Left lung (tissue), 10 donors: Measurements from ENCODE around the gene CTNNA1. TPM values are rescaled to one million over a fixed set of nuclear protein-coding genes. Genes with fewer than 3 reads are reported as not detected.

Experiments
- ATAC-seq: fragments of 200-7000 bp; cut with Tn5 transposase; one replicate; pipeline ENCODE4 v1.9.1; 2020; ENCODE audit warnings: moderate library complexity
- DNase-seq, 4 donors: peaks; one replicate each; pipeline ENCODE4 v3.0.0-alpha.2; 2013 to 2020
- H3K27ac ChIP-seq, 2 donors: fragments of 200-600 bp; sonication (generic) in 1 of 2; one replicate each; pipeline versions ENCODE4 v1.5.0 to v1.8.0; 2020 to 2021
- H3K27me3 ChIP-seq, 2 donors: fragments of 200-600 bp; sonication (generic) in 1 of 2; one replicate each; pipeline versions ENCODE4 v1.5.0 to v1.8.0; 2020 to 2021
- H3K36me3 ChIP-seq, 2 donors: fragments of 200-600 bp; sonication (generic) in 1 of 2; one replicate each; pipeline versions ENCODE4 v1.5.0 to v1.8.0; 2020 to 2021
- H3K4me1 ChIP-seq, 2 donors: fragments of 200-600 bp; one replicate each; pipeline ENCODE4 v1.8.0; 2021
- H3K4me3 ChIP-seq, 2 donors: fragments of 200-600 bp; sonication (generic) in 1 of 2; one replicate each; pipeline versions ENCODE4 v1.5.0 to v1.8.0; 2020 to 2021; ENCODE audit warnings: mild to moderate bottlenecking in 1 of 2
- H3K9me3 ChIP-seq, 2 donors: fragments of 200-600 bp; sonication (generic) in 1 of 2; one replicate each; pipeline versions ENCODE4 v1.5.0 to v1.8.0; 2020 to 2021
- CTCF ChIP-seq, 2 donors: fragments of 200-600 bp; sonication (generic) in 1 of 2; IDR thresholded peaks; one replicate each; pipeline versions ENCODE4 v1.5.0 to v1.8.0; 2021; ENCODE audit warnings: antibody characterized with exemption in 2 of 2
- intact Hi-C, 2 donors: fragments of 100-400 bp; cut with DNase I; formaldehyde crosslinking; loops; one replicate each; pipeline versions ENCODE4 v1.11.2 to v1.14.2; 2022
- polyA plus RNA-seq, 6 donors: library from polyadenylated mRNA; unstranded; fragments of 120-200 nt; gene quantifications; one replicate each; pipeline ENCODE4 v1.2.1, GENCODE V29; 2013; ENCODE audit not compliant: insufficient read length in 6 of 6
- total RNA-seq, 2 donors: library from RNA; stranded (reverse); fragmentation: NEBNext Ultra II Directional; extraction: Animal tissue kit (Norgen Biotek cat#: 25700); gene quantifications; one replicate each; pipeline ENCODE4 v1.2.1, GENCODE V29; 2021
- donor health status: DM: no; HTN: yes; CAD: no.
- donor health status: DM: no; HTN: no; CAD: no.

The CTNNA1 gene
- total and polyA plus RNA-seq, 8 donors = 309 to 443 (median 366) TPM

- Histone ChIP-seq H3K4me1 (peaks cover 0 to 6% of the 10 kb centered on the region in 2 donors), H3K4me3 (no peak overlapping the region), H3K9me3 (no peaks in the 10 kb centered on the region), H3K27me3 (no peaks in the 10 kb centered on the region), H3K27ac (no peak overlapping the region), H3K36me3 (peaks cover 0 to 75% of the 10 kb centered on the region in 2 donors)
- DNase-seq (no peak), ATAC-seq (peak; percentile 70)
- TF ChIP-seq CTCF (IDR thresholded peaks at IDR 0.05) = no peak
- intact Hi-C loops = no loop called here
Observed at GRCh38 chr5:138926688-138927448, 173.6 kb downstream of the CTNNA1 start.

GRCh38 chr5:138927544-138927943 lies 174.3 kb downstream of the CTNNA1 start:
- intact Hi-C loops = no loop called here
- no peaks in the 10 kb centered on the region for H3K9me3 ChIP-seq
- ATAC-seq = no peak
- no peaks in the 10 kb centered on the region for H3K27me3 ChIP-seq
- peaks cover 0 to 82% of the 10 kb centered on the region in 2 donors for H3K36me3 ChIP-seq
- no peak for TF ChIP-seq CTCF (IDR thresholded peaks at IDR 0.05)
- no peak for DNase-seq
- H3K4me1 ChIP-seq = peaks cover 0 to 6% of the 10 kb centered on the region in 2 donors
- H3K27ac ChIP-seq = no peak overlapping the region
- no peak overlapping the region for H3K4me3 ChIP-seq

DNA sequence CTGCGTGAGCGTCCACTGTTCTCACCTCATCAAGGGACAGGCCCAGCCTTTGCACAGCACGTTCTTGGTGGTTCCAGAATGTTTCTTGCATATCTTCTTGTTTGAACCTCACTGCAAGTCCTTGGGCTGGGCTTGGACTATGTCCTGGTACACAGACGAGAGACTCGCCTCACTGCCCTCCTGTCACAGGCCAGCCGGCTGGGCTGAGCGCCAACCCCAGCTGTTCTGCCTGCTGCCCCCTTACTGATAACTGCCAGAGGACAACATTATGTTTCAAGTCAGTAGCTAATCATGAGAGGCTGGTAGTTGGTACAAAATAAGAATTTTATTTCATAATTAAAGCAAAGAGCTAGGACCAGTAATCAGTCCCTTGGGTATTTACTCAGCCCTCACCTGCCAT lies 174.8 kb downstream of the CTNNA1 start:
- Histone ChIP-seq H3K9me3 (no peaks in the 10 kb centered on the region), H3K27ac (no peak overlapping the region), H3K4me1 (peaks cover 0 to 6% of the 10 kb centered on the region in 2 donors), H3K27me3 (no peaks in the 10 kb centered on the region), H3K4me3 (no peak overlapping the region), H3K36me3 (peaks cover 0 to 87% of the 10 kb centered on the region in 2 donors)
- peak; percentile 15 for ATAC-seq
- intact Hi-C loops = no loop called here
- no peak for TF ChIP-seq CTCF (IDR thresholded peaks at IDR 0.05)
- DNase-seq = peak in 1 of 4 donors; percentile 39

DNA sequence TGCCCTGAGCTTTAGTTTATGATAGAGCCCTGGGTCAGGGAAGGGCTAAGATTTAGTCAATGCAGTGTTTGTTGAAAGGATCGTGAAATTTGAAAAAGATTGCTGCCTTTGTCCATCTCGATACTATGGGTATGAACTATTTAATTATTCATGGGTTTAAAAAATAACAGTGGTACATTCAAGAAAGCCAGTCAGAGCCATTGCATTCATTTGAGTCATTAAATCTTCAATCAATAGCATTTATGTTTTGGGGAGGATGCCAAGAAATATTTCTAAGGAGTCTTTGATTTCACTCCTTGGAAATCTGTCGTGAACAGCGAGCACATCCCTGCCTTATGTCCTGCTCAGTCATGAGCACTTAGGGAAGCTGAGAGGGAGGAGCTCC lies 176.3 kb downstream of the CTNNA1 start:
- ATAC-seq = no peak
- DNase-seq = no peak
- H3K4me3 ChIP-seq = no peak overlapping the region
- H3K27ac ChIP-seq = no peak overlapping the region
- H3K27me3 ChIP-seq = no peaks in the 10 kb centered on the region
- no peaks in the 10 kb centered on the region for H3K9me3 ChIP-seq
- TF ChIP-seq CTCF (IDR thresholded peaks at IDR 0.05) = no peak
- intact Hi-C loops = no loop called here
- peaks cover 0 to 6% of the 10 kb centered on the region in 2 donors for H3K4me1 ChIP-seq
- H3K36me3 ChIP-seq = peaks cover 0 to 98% of the 10 kb centered on the region in 2 donors

DNA sequence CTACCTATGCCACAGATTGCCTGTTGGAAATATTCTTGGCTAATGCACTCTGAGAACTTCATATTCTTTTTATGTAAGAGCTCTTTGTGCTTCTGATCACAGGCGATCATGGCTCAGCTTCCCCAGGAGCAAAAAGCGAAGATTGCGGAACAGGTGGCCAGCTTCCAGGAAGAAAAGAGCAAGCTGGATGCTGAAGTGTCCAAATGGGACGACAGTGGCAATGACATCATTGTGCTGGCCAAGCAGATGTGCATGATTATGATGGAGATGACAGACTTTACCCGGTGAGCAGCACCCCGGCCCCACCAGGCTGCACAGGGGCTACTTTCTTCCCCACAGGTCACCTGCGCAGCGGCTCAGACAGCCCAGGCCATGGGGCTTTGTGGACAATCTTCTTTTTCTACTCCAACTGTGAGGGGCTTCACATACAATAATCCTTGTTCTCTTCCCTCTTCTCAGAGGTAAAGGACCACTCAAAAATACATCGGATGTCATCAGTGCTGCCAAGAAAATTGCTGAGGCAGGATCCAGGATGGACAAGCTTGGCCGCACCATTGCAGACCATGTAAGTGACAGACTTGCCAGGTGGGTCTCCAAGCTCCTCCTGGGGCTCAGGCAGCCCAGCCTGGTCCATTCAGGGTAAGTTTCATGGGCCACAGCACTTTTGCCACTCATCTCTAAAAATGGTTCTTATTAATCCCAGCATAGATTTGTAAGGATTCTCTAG lies 177.3 kb downstream of the CTNNA1 start:
- H3K9me3 ChIP-seq = no peaks in the 10 kb centered on the region
- H3K36me3 ChIP-seq = peaks cover 0 to 98% of the 10 kb centered on the region in 2 donors
- H3K4me1 ChIP-seq = peaks cover 0 to 6% of the 10 kb centered on the region in 2 donors
- H3K27me3 ChIP-seq = no peaks in the 10 kb centered on the region
- ATAC-seq (no peak), DNase-seq (no peak)
- no peak for TF ChIP-seq CTCF (IDR thresholded peaks at IDR 0.05)
- intact Hi-C loops = no loop called here
- H3K4me3 ChIP-seq = no peak overlapping the region
- no peak overlapping the region for H3K27ac ChIP-seq
